Measurements from ENCODE around the gene ZC3H18. TPM values are rescaled to one million over a fixed set of nuclear protein-coding genes. Genes with fewer than 3 reads are reported as not detected.

The ZC3H18 gene
- total RNA-seq, 5 donors from 2014 or later (not counting 1 experiment from before 2014, with no cell fraction given): 87.0 to 111 (median 91.5) TPM

DNA sequence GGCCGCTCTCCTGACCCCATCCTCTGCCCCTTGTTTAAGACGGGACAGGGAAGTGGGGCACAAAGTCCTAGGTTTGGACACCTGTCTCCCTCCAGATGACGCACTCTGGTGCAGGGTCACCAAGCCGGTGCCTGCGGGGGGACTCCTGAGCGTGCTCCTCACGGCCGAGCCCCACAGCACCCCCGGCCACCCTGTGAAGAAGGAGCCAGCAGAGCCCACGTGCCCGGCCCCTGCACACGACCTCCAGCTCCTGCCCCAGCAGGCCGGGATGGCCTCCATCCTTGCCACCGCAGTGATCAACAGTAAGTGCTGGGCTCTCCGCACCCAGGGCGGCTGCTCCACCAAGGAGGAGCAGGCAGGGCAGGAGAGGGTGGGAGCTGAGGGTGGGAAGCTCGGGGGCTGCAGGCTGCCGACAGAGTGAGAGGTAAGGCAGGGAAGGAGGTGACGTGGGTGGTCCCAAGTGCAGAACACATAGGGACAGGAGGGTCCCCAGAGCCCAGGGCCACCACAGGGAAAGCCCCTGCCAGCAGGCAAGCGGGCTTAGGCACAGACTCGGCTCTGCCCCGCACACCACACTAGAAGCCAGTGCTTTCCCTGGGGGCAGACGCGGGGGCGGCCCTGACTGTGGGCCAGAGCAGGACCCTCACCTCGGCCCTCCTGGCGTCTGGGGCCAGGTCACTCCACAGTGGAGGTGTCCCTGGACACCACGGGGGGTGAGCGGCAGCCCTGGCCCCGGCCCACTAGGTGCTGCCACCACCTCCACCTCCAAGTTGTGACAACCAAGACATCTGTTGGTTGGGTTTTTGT, 42.1 kb upstream of the ZC3H18 start:
- Histone ChIP-seq H3K27ac (ENCODE audit: low read length) (no peak overlapping the region), H3K9me3 (no peaks in the 10 kb centered on the region), H3K4me1 (ENCODE audit: control insufficient read depth in 1 of 2, extremely low read depth in 1 of 2, insufficient read depth in 2 of 2, low read length in 2 of 2) (peaks cover 0 to 30% of the 10 kb centered on the region in 2 experiments), H3K27me3 (replicated peaks in 1 of 2; ENCODE audit: control insufficient read depth in 2 of 2, extremely low read depth in 1 of 2, insufficient read depth in 2 of 2, low read length in 1 of 2) (no peaks in the 10 kb centered on the region), H3K36me3 (ENCODE audit: control insufficient read depth in 2 of 2, extremely low read depth in 1 of 2, insufficient read depth in 1 of 2, low read length in 1 of 2) (peaks cover 2 to 3% of the 10 kb centered on the region in 2 donors), H3K4me3 (ENCODE audit: control insufficient read depth in 1 of 2, extremely low read depth in 1 of 2, low read length in 1 of 2) (no peak overlapping the region)
- CTCF ChIA-PET: interaction anchor here in 1 of 2 donors (0.5 kb wide), 1 partner anchor 87 kb away, joined by 3 read pairs; no protein-coding TSS in a partner anchor
- Mint-ChIP-seq H3K27me3 (no peaks in the 10 kb centered on the region), H3K4me3 (no peak overlapping the region), H3K9me3 (no peaks in the 10 kb centered on the region), H3K4me1 (peaks cover 0 to 11% (median 11%) of the 10 kb centered on the region in 3 donors), H3K36me3 (peaks cover 5% of the 10 kb centered on the region), H3K27ac (no peak overlapping the region)
- no peak for ATAC-seq (replicated peaks in 1 of 4)
- POLR2A ChIA-PET: no interaction called here
- no peak for DNase-seq
- WGBS (ENCODE audit: insufficient coverage): 90% methylated on average over 21 of the region's 30 CpGs

DNA sequence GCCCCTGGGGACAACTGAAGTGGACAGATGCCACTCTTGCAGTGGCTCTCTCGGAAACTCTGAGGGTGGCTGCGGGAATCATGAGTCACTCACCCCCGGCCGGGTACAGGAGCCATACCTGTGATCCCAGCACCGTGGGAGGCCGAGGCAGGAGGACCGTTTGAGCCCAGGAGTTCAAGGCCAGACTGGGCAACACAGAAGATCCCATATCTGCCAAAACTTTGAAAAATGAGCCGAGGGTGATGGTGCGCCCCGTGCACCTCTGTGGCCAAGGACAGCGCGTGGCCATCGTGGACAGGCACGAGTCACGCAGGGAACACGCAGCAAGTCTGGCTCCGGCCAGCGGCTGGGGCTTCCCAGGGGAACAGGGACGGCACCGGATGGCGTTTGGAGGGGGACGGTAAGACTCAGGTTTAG, 41.3 kb upstream of the ZC3H18 start:
- Histone ChIP-seq H3K36me3 (ENCODE audit: control insufficient read depth in 2 of 2, extremely low read depth in 1 of 2, insufficient read depth in 1 of 2, low read length in 1 of 2) (peaks cover 2 to 3% of the 10 kb centered on the region in 2 donors), H3K9me3 (no peaks in the 10 kb centered on the region), H3K4me3 (ENCODE audit: control insufficient read depth in 1 of 2, extremely low read depth in 1 of 2, low read length in 1 of 2) (no peak overlapping the region), H3K27me3 (replicated peaks in 1 of 2; ENCODE audit: control insufficient read depth in 2 of 2, extremely low read depth in 1 of 2, insufficient read depth in 2 of 2, low read length in 1 of 2) (no peaks in the 10 kb centered on the region), H3K27ac (ENCODE audit: low read length) (no peak overlapping the region), H3K4me1 (ENCODE audit: control insufficient read depth in 1 of 2, extremely low read depth in 1 of 2, insufficient read depth in 2 of 2, low read length in 2 of 2) (peaks cover 0 to 30% of the 10 kb centered on the region in 2 experiments)
- H3K27me3 Mint-ChIP-seq: no peaks in the 10 kb centered on the region
- no peak overlapping the region for H3K27ac Mint-ChIP-seq
- no peak for DNase-seq
- ChIA-PET POLR2A (no interaction called here), CTCF (no interaction called here)
- no peak for ATAC-seq (replicated peaks in 1 of 4)
- 92% methylated on average over 22 of the region's 22 CpGs for WGBS (ENCODE audit: insufficient coverage)
- H3K4me3 Mint-ChIP-seq: no peak overlapping the region
- H3K4me1 Mint-ChIP-seq: peaks cover 0 to 11% (median 10%) of the 10 kb centered on the region in 3 donors
- H3K36me3 Mint-ChIP-seq: peaks cover 5% of the 10 kb centered on the region
- H3K9me3 Mint-ChIP-seq: no peaks in the 10 kb centered on the region

DNA sequence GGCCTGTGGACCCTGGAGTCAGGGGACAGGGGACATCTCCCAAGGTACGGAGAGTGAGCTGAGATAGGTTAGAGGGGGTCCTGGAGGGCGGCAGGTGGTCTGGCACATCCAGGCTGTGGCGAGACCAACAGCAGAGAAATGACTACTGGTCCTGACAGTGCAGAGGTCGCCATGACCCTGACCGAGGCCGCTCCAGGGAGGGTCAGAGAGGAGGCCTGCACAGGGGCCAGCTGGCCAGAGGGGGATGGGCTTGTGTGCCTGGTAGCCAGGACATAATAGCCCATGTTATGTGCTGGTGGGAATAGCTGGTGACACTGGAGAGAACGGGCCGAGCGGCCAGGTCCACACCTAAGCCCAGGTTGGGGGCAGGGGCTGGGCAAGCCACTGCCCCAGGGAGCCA, 40.6 kb upstream of the ZC3H18 start:
- no peak overlapping the region for H3K27ac Mint-ChIP-seq

DNA sequence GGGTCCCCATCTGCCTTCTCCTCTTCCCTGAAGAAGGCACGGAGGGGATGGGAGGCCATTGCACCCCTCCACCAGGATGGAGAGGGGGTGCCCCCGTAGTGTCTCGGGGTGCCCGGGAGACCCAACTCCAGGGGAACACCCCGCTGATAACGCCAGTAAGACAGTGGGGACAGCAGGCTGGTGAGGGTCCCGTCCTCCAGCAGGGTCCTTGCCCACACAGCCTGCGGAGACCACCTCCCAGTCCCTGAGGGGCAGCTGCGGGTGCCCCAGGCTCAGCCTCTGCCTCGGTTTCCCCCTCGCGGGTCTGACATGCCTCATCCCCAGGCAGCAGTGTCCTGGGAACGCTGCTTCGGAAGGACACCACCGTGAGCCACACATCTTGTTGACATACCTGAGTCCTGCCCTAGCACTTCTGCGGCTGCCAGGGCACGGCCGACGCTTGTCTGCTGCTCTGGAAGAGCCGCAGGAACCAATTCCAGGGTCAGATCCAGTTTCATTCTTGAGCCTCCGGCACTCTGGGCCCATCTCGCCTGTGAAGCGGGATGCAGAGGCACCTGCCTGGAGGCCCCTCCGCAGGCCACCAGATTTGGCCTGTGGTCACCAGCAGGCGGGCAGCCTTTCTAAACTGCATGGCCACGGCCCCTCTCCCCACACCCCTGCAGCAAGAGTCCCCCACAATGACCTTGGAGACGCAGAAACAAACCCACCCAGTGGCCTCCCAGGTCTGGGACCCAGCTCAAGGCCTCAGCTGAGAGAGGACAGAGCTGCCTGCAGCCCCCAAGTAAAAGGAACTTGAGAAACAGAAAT, 39.9 kb upstream of the ZC3H18 start:
- Mint-ChIP-seq H3K9me3 (no peaks in the 10 kb centered on the region), H3K4me1 (peaks cover 0 to 11% (median 10%) of the 10 kb centered on the region in 3 donors), H3K27ac (peak overlapping the region in 1 of 2 donors; percentile 2), H3K27me3 (no peaks in the 10 kb centered on the region), H3K36me3 (peaks cover 5% of the 10 kb centered on the region), H3K4me3 (no peak overlapping the region)
- Histone ChIP-seq H3K9me3 (no peaks in the 10 kb centered on the region), H3K4me3 (ENCODE audit: control insufficient read depth in 1 of 2, extremely low read depth in 1 of 2, low read length in 1 of 2) (no peak overlapping the region), H3K4me1 (ENCODE audit: control insufficient read depth in 1 of 2, extremely low read depth in 1 of 2, insufficient read depth in 2 of 2, low read length in 2 of 2) (peaks cover 0 to 27% of the 10 kb centered on the region in 2 experiments), H3K36me3 (ENCODE audit: control insufficient read depth in 2 of 2, extremely low read depth in 1 of 2, insufficient read depth in 1 of 2, low read length in 1 of 2) (peaks cover 2 to 3% of the 10 kb centered on the region in 2 donors), H3K27ac (ENCODE audit: low read length) (no peak overlapping the region), H3K27me3 (replicated peaks in 1 of 2; ENCODE audit: control insufficient read depth in 2 of 2, extremely low read depth in 1 of 2, insufficient read depth in 2 of 2, low read length in 1 of 2) (no peaks in the 10 kb centered on the region)
- DNase-seq: no peak
- WGBS (ENCODE audit: insufficient coverage): 97% methylated on average over 23 of the region's 27 CpGs
- POLR2A ChIA-PET: no interaction called here
- no peak for ATAC-seq (replicated peaks in 1 of 4)
- CTCF ChIA-PET: no interaction called here

More for the DNA sequence above, 40.6 kb upstream of the ZC3H18 start:
- Histone ChIP-seq H3K4me3 (ENCODE audit: control insufficient read depth in 1 of 2, extremely low read depth in 1 of 2, low read length in 1 of 2) (no peak overlapping the region), H3K27ac (ENCODE audit: low read length) (no peak overlapping the region), H3K27me3 (replicated peaks in 1 of 2; ENCODE audit: control insufficient read depth in 2 of 2, extremely low read depth in 1 of 2, insufficient read depth in 2 of 2, low read length in 1 of 2) (no peaks in the 10 kb centered on the region), H3K4me1 (ENCODE audit: control insufficient read depth in 1 of 2, extremely low read depth in 1 of 2, insufficient read depth in 2 of 2, low read length in 2 of 2) (peaks cover 0 to 28% of the 10 kb centered on the region in 2 experiments), H3K36me3 (ENCODE audit: control insufficient read depth in 2 of 2, extremely low read depth in 1 of 2, insufficient read depth in 1 of 2, low read length in 1 of 2) (peaks cover 2 to 3% of the 10 kb centered on the region in 2 donors), H3K9me3 (no peaks in the 10 kb centered on the region)
- Mint-ChIP-seq H3K36me3 (peaks cover 5% of the 10 kb centered on the region), H3K27me3 (no peaks in the 10 kb centered on the region), H3K9me3 (no peaks in the 10 kb centered on the region), H3K4me1 (peaks cover 0 to 10% (median 8%) of the 10 kb centered on the region in 3 donors), H3K4me3 (peak overlapping the region in 1 of 3 donors; percentile 37)
- POLR2A ChIA-PET: no interaction called here
- 96% methylated on average over 9 of the region's 9 CpGs for WGBS (ENCODE audit: insufficient coverage)
- no peak for ATAC-seq (replicated peaks in 1 of 4)
- DNase-seq: no peak
- CTCF ChIA-PET: no interaction called here

DNA sequence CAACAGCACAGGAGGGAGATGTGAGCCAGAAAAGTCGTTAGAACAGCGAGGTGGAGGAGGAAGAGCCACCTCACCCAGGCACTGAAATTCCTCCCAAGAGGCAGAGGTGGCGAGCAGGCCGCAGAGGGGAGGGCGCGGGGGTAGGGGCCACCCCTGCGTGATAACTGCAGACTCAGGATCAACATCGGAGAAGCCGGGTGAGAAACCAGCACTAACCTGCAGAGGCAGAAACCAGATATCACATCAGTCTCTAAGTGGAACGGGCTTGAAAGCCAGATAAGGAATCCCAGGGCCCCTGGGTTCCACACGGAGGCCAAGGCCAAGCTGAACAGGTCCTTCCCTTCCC, 39.4 kb upstream of the ZC3H18 start:
- peaks cover 5% of the 10 kb centered on the region for H3K36me3 Mint-ChIP-seq
- no peaks in the 10 kb centered on the region for H3K27me3 Mint-ChIP-seq
- no peak overlapping the region for H3K4me3 Mint-ChIP-seq
- 96% methylated on average over 9 of the region's 11 CpGs for WGBS (ENCODE audit: insufficient coverage)
- POLR2A ChIA-PET: no interaction called here
- peak overlapping the region in 1 of 2 donors; percentile 2 for H3K27ac Mint-ChIP-seq
- ATAC-seq (replicated peaks in 1 of 4) (no peak), DNase-seq (no peak)
- no peak overlapping the region for H3K27ac ChIP-seq (ENCODE audit: low read length)
- no peaks in the 10 kb centered on the region for H3K9me3 Mint-ChIP-seq
- H3K4me3 ChIP-seq (ENCODE audit: control insufficient read depth in 1 of 2, extremely low read depth in 1 of 2, low read length in 1 of 2): no peak overlapping the region
- peaks cover 2 to 13% (median 10%) of the 10 kb centered on the region in 3 donors for H3K4me1 Mint-ChIP-seq
- H3K4me1 ChIP-seq (ENCODE audit: control insufficient read depth in 1 of 2, extremely low read depth in 1 of 2, insufficient read depth in 2 of 2, low read length in 2 of 2): peaks cover 0 to 27% of the 10 kb centered on the region in 2 experiments
- no peaks in the 10 kb centered on the region for H3K27me3 ChIP-seq (replicated peaks in 1 of 2; ENCODE audit: control insufficient read depth in 2 of 2, extremely low read depth in 1 of 2, insufficient read depth in 2 of 2, low read length in 1 of 2)
- CTCF ChIA-PET: no interaction called here
- no peaks in the 10 kb centered on the region for H3K9me3 ChIP-seq
- peaks cover 2 to 3% of the 10 kb centered on the region in 2 donors for H3K36me3 ChIP-seq (ENCODE audit: control insufficient read depth in 2 of 2, extremely low read depth in 1 of 2, insufficient read depth in 1 of 2, low read length in 1 of 2)

DNA sequence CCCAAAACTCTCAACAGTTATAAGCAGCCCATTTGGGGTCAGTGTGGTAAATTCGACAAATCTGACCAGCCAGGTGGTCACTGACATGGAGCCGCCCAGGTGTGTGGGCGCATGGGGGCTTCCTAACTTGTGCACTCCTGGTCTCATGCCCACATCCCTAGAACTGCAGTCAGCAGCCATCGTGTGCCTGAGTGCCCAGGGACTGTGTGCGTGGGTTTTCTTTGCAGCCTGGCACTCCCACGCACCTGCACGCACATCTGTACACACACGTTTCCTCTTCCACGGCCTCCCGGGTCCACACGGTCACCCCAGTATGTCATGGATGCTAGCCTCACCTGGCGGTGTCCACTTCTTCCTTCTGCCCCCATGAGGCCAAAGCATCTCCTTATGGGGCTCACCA, 38.9 kb upstream of the ZC3H18 start:
- H3K36me3 Mint-ChIP-seq: peaks cover 5% of the 10 kb centered on the region
- H3K27me3 Mint-ChIP-seq: no peaks in the 10 kb centered on the region
- H3K27me3 ChIP-seq (replicated peaks in 1 of 2; ENCODE audit: control insufficient read depth in 2 of 2, extremely low read depth in 1 of 2, insufficient read depth in 2 of 2, low read length in 1 of 2): no peaks in the 10 kb centered on the region
- no peaks in the 10 kb centered on the region for H3K9me3 Mint-ChIP-seq
- no peak overlapping the region for H3K4me3 Mint-ChIP-seq
- H3K27ac Mint-ChIP-seq: no peak overlapping the region
- peaks cover 0 to 24% of the 10 kb centered on the region in 2 experiments for H3K4me1 ChIP-seq (ENCODE audit: control insufficient read depth in 1 of 2, extremely low read depth in 1 of 2, insufficient read depth in 2 of 2, low read length in 2 of 2)
- DNase-seq (no peak), ATAC-seq (replicated peaks in 1 of 4) (no peak)
- WGBS (ENCODE audit: insufficient coverage): 74% methylated on average over 7 of the region's 12 CpGs
- H3K4me1 Mint-ChIP-seq: peaks cover 6 to 14% (median 11%) of the 10 kb centered on the region in 3 donors
- no peak overlapping the region for H3K27ac ChIP-seq (ENCODE audit: low read length)
- ChIA-PET POLR2A (no interaction called here), CTCF (no interaction called here)
- no peak overlapping the region for H3K4me3 ChIP-seq (ENCODE audit: control insufficient read depth in 1 of 2, extremely low read depth in 1 of 2, low read length in 1 of 2)
- peaks cover 2 to 3% of the 10 kb centered on the region in 2 donors for H3K36me3 ChIP-seq (ENCODE audit: control insufficient read depth in 2 of 2, extremely low read depth in 1 of 2, insufficient read depth in 1 of 2, low read length in 1 of 2)
- no peaks in the 10 kb centered on the region for H3K9me3 ChIP-seq

Measured in T-cell (primary cell).